K562 (cell line): Measurements from ENCODE around the gene COL4A1. TPM values are rescaled to one million over a fixed set of nuclear protein-coding genes. Genes with fewer than 3 reads are reported as not detected.

ENCODE experiments used
- ATAC-seq: fragments of 200-7000 bp; cut with Tn5 transposase; 3 replicates; pipeline ENCODE4 v1.9.1; 2020; ENCODE audit warnings: moderate library complexity
- BruUV-seq: library from RNA; stranded (reverse); fragments of 400-500 nt; replicated peaks from 2 replicates; lab custom pipeline; 2021; lab: Mats Ljungman, UMichigan
- CTCF ChIA-PET: fragments of 300-600 bp; formaldehyde crosslinking; extraction: SDS; loops from one replicate; lab custom pipeline; 2021; ENCODE audit warnings: low intra/inter-chr PET ratio; lab: Yijun Ruan, JAX
- POLR2A ChIA-PET: fragments of 300-600, 350-650 bp; sonication (Branson Sonifier 250); formaldehyde crosslinking; extraction: SDS; loops from one replicate; lab custom pipeline; 2021; ENCODE audit warnings: antibody characterized with exemption, inconsistent platforms; lab: Yijun Ruan, JAX
- DNase-seq, 4 experiments: peaks; one replicate each; pipeline versions ENCODE4 v3.0.0 to v3.0.0-alpha.2; 2011 to 2018; ENCODE audit warnings: low spot score in 3 of 4, mixed read lengths in 3 of 4; ENCODE audit errors: extremely low read depth in 1 of 4
- FAIRE-seq: peaks from 2 replicates; lab custom pipeline; 2011; peaks lifted over from hg19 to GRCh38; lab: Jason Lieb, UNC
- H2AFZ ChIP-seq: 2 replicates; pipeline ENCODE4 v1.6.0; 2011; ENCODE audit warnings: low read depth, low read length, control low read depth, inconsistent platforms
- H3K27ac ChIP-seq: fragments of 200-600 bp; 3 replicates; pipeline ENCODE4 v1.8.0; 2011; ENCODE audit warnings: low read depth, mild to moderate bottlenecking, control low read depth, inconsistent platforms, low read length, moderate library complexity, mixed read lengths; ENCODE audit errors: extremely low read depth
- H3K27me3 ChIP-seq, 2 experiments: fragments of 300-600 bp in 1 of 2; 2 replicates in 1 of 2; 3 replicates in 1 of 2; pipeline versions ENCODE4 v1.6.0 to v1.8.0; 2011; ENCODE audit warnings: inconsistent platforms in 2 of 2, low read length in 2 of 2, mild to moderate bottlenecking in 1 of 2, mixed read lengths in 1 of 2, moderate library complexity in 1 of 2; ENCODE audit not compliant: control insufficient read depth in 2 of 2, insufficient read depth in 2 of 2
- H3K36me3 ChIP-seq: fragments of 300-600 bp; 3 replicates; pipeline ENCODE4 v1.8.0; 2011; ENCODE audit warnings: mild to moderate bottlenecking, low read length, inconsistent platforms; ENCODE audit not compliant: control insufficient read depth, insufficient read depth
- H3K4me1 ChIP-seq, 2 experiments: fragments of 200-600 bp in 1 of 2; replicated peaks in 1 of 2; 2 replicates in 1 of 2; 3 replicates in 1 of 2; pipeline versions ENCODE4 v1.5.1 to v1.8.0; 2011; ENCODE audit warnings: inconsistent platforms in 2 of 2, low read length in 2 of 2, mild to moderate bottlenecking in 1 of 2, mixed read lengths in 1 of 2, moderate library complexity in 1 of 2; ENCODE audit not compliant: control insufficient read depth in 2 of 2, insufficient read depth in 2 of 2
- H3K4me2 ChIP-seq: 2 replicates; pipeline ENCODE4 v1.6.1; 2011; ENCODE audit warnings: low read length, control low read depth, inconsistent platforms, mixed read lengths; ENCODE audit not compliant: insufficient read depth
- H3K4me3 ChIP-seq: fragments of 200-600 bp; sonication (generic), shearing (Covaris generic); 2 replicates; pipeline ENCODE4 v1.5.1; 2016; ENCODE audit warnings: control low read depth, inconsistent platforms
- H3K79me2 ChIP-seq: fragments of 200-600 bp; 3 replicates; pipeline ENCODE4 v1.8.0; 2011; ENCODE audit warnings: low read length, inconsistent platforms; ENCODE audit not compliant: control insufficient read depth, insufficient read depth
- H3K9ac ChIP-seq, 2 experiments: 2 replicates each; pipeline versions ENCODE4 v1.6.0 to v1.6.1; 2011; ENCODE audit warnings: low read depth in 2 of 2, low read length in 2 of 2, control low read depth in 1 of 2, inconsistent platforms in 1 of 2, mild to moderate bottlenecking in 1 of 2, mixed read lengths in 1 of 2; ENCODE audit not compliant: insufficient read depth in 1 of 2
- H3K9me1 ChIP-seq: one replicate; pipeline ENCODE4 v1.6.0; 2011; ENCODE audit warnings: inconsistent platforms, mild to moderate bottlenecking, low read length, moderate library complexity; ENCODE audit not compliant: control insufficient read depth, insufficient read depth
- H3K9me3 ChIP-seq: replicated peaks from 2 replicates; pipeline ENCODE4 v1.5.1; 2011; ENCODE audit warnings: low read depth, low read length, inconsistent platforms; ENCODE audit not compliant: control insufficient read depth, insufficient read depth
- H4K20me1 ChIP-seq: replicated peaks from 2 replicates; pipeline ENCODE4 v1.6.1; 2011; ENCODE audit warnings: low read length, inconsistent platforms, mixed read lengths; ENCODE audit not compliant: control insufficient read depth, insufficient read depth
- ETS2 ChIP-seq: IDR thresholded peaks from 2 replicates; pipeline ENCODE4 v1.6.1; 2016; ENCODE audit warnings: borderline replicate concordance, missing genetic modification characterization, mild to moderate bottlenecking, moderate library complexity, missing compliant biosample characterization; ENCODE audit not compliant: poor library complexity, severe bottlenecking
- OTX1 ChIP-seq: fragments of 450-650 bp; formaldehyde crosslinking; IDR thresholded peaks from 2 replicates; pipeline ENCODE4 v1.4.0; 2022; ENCODE audit warnings: mild to moderate bottlenecking
- PTBP1 ChIP-seq: fragments of 200-400 bp; formaldehyde crosslinking; IDR thresholded peaks from 2 replicates; pipeline ENCODE4 v1.6.1; 2017; ENCODE audit warnings: low read depth, low read length
- TBL1XR1 ChIP-seq, 2 experiments: IDR thresholded peaks; 2 replicates each; pipeline ENCODE4 v1.6.1; 2012; ENCODE audit warnings: improper control_type of control experiment in 2 of 2, low read length in 2 of 2, mild to moderate bottlenecking in 1 of 2
- TFAP4 ChIP-seq: sonication (generic); formaldehyde crosslinking; IDR thresholded peaks from 2 replicates; pipeline ENCODE4 v1.8.0; 2022; ENCODE audit warnings: missing genetic modification reagents, mild to moderate bottlenecking, moderate library complexity, borderline replicate concordance
- TSC22D4 ChIP-seq: fragments of 450-650 bp; IDR thresholded peaks from 2 replicates; pipeline ENCODE4 v1.6.1; 2016; ENCODE audit warnings: missing genetic modification characterization, missing biosample characterization, control low read depth
- ZNF444 ChIP-seq: fragments of 250-450 bp; sonication (Bioruptor Pico); IDR thresholded peaks from 2 replicates; pipeline ENCODE4 v1.4.0; 2020; ENCODE audit warnings: mild to moderate bottlenecking, moderate library complexity
- ZNF507 ChIP-seq: conservative IDR thresholded peaks from 2 replicates; pipeline ENCODE4 v1.6.1; 2017; ENCODE audit warnings: missing genetic modification characterization, missing compliant biosample characterization
- WGBS: fragments of 100-300 bp; shearing (Covaris generic); methylation state at CpG from one replicate; pipeline ENCODE4 v1.1.6; 2016; ENCODE audit warnings: low coverage, mixed read lengths; ENCODE audit not compliant: insufficient coverage; ENCODE audit errors: missing lambda C conversion rate; 5-methylcytosine and 5-hydroxymethylcytosine counted together
- in situ Hi-C: fragments of 300-500 bp; cut with MboI; formaldehyde crosslinking; loops from 4 replicates; pipeline ENCODE4 v1.15.0; 2018; ENCODE audit warnings: inconsistent platforms, mixed read lengths
- intact Hi-C: fragments of 100-400 bp; cut with micrococcal nuclease; formaldehyde crosslinking; loops from 2 replicates; pipeline ENCODE4 v1.14.2; 2022
- polyA plus RNA-seq, 8 experiments: library from polyadenylated mRNA; depleted of rRNA in 4 of 8; stranded (reverse) in 5 of 8; unstranded in 3 of 8; fragments of >200 nt; fragmentation: Nextera tagmentation in 2 of 8; fragmentation: Illumina TruSeq in 1 of 8; extraction: Ambion mirVana in 2 of 8; extraction: Trizol in 1 of 8; gene quantifications; 2 replicates each; pipeline versions ENCODE4 v1.2.1 to v1.2.3, GENCODE V29; 2011 to 2014; ENCODE audit warnings: inconsistent platforms in 1 of 8, missing spikeins in 1 of 8
- total RNA-seq, 7 experiments: library from RNA; depleted of rRNA in 6 of 7; stranded (reverse); fragments of >200 nt in 6 of 7; fragmentation: Illumina TruSeq in 2 of 7; extraction: Trizol in 2 of 7; gene quantifications; 2 replicates each; pipeline versions ENCODE4 v1.2.1 to v1.2.3, GENCODE V29; 2011 to 2021; ENCODE audit warnings: low replicate concordance in 1 of 7
- TF ChIP-seq, protein P1 (sequence below): fragments of 450-650 bp; formaldehyde crosslinking; IDR thresholded peaks from 2 replicates; pipeline ENCODE4 v1.4.0; 2020; ENCODE audit warnings: mild to moderate bottlenecking, mixed read lengths
- TF ChIP-seq, protein P2 (sequence below), 2 experiments: fragments of 450-650 bp; formaldehyde crosslinking in 1 of 2; IDR thresholded peaks; 2 replicates each; pipeline versions ENCODE4 v1.4.0 to v1.6.1; 2014 to 2020; ENCODE audit warnings: mild to moderate bottlenecking in 2 of 2, borderline replicate concordance in 1 of 2, low read depth in 1 of 2

Gene COL4A1
- total and polyA plus RNA-seq, 9 of the 15 experiments (the other 6 are each of a cell fraction or from before 2014, with no cell fraction given): 0.35 TPM; not detected in 8

- BruUV-seq: no TSS peak
- no peaks in the 10 kb centered on the region for H3K36me3 ChIP-seq
- no peaks in the 10 kb centered on the region for H3K79me2 ChIP-seq
- intact Hi-C loops (no loop called here), in situ Hi-C loops (loop anchor here (25.0 kb wide), 1 partner anchor 1140 kb away; no protein-coding TSS in a partner anchor)
- no peak overlapping the region for H3K27ac ChIP-seq
- ChIA-PET POLR2A (no interaction called here), CTCF (no interaction called here)
- H3K9ac ChIP-seq: no peak overlapping the region
- 0 out of 5 replicates have a peak, but pooled peaks cover 0 to 6% of the 10 kb centered on the region in 2 experiments for H3K27me3 ChIP-seq
- no peaks in the 10 kb centered on the region for H3K9me3 ChIP-seq
- no peak for FAIRE-seq
- H3K9me1 ChIP-seq: no peaks in the 10 kb centered on the region
- H3K4me2 ChIP-seq: no peak overlapping the region
- no peak for DNase-seq
- H2AFZ ChIP-seq: no peak overlapping the region
- no peak overlapping the region for H3K4me3 ChIP-seq
- ATAC-seq: no peak
- no peaks in the 10 kb centered on the region for H3K4me1 ChIP-seq
- WGBS: 0% methylated on average over 3 of the region's 4 CpGs
- no peaks in the 10 kb centered on the region for H4K20me1 ChIP-seq
- TF ChIP-seq ETS2 (tag) (no peak), ZNF507 (tag) (no peak), TFAP4 (CRISPR knock-in tag) (no peak), TSC22D4 (tag) (no peak), ZNF444 (CRISPR knock-in tag) (no peak), TBL1XR1 (IDR thresholded peaks at IDR 0.05; ENCODE audit: low read length in 2 of 2) (no peak), OTX1 (no peak), PTBP1 (no peak)
- TF ChIP-seq, protein P1, sequence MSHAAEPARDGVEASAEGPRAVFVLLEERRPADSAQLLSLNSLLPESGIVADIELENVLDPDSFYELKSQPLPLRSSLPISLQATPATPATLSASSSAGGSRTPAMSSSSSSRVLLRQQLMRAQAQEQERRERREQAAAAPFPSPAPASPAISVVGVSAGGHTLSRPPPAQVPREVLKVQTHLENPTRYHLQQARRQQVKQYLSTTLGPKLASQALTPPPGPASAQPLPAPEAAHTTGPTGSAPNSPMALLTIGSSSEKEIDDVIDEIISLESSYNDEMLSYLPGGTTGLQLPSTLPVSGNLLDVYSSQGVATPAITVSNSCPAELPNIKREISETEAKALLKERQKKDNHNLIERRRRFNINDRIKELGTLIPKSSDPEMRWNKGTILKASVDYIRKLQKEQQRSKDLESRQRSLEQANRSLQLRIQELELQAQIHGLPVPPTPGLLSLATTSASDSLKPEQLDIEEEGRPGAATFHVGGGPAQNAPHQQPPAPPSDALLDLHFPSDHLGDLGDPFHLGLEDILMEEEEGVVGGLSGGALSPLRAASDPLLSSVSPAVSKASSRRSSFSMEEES: no peak
- TF ChIP-seq, protein P2, sequence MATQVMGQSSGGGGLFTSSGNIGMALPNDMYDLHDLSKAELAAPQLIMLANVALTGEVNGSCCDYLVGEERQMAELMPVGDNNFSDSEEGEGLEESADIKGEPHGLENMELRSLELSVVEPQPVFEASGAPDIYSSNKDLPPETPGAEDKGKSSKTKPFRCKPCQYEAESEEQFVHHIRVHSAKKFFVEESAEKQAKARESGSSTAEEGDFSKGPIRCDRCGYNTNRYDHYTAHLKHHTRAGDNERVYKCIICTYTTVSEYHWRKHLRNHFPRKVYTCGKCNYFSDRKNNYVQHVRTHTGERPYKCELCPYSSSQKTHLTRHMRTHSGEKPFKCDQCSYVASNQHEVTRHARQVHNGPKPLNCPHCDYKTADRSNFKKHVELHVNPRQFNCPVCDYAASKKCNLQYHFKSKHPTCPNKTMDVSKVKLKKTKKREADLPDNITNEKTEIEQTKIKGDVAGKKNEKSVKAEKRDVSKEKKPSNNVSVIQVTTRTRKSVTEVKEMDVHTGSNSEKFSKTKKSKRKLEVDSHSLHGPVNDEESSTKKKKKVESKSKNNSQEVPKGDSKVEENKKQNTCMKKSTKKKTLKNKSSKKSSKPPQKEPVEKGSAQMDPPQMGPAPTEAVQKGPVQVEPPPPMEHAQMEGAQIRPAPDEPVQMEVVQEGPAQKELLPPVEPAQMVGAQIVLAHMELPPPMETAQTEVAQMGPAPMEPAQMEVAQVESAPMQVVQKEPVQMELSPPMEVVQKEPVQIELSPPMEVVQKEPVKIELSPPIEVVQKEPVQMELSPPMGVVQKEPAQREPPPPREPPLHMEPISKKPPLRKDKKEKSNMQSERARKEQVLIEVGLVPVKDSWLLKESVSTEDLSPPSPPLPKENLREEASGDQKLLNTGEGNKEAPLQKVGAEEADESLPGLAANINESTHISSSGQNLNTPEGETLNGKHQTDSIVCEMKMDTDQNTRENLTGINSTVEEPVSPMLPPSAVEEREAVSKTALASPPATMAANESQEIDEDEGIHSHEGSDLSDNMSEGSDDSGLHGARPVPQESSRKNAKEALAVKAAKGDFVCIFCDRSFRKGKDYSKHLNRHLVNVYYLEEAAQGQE (IDR thresholded peaks at IDR 0.05; ENCODE audit: borderline replicate concordance): no peak
- TF ChIP-seq, protein P2 (CRISPR knock-in tag; IDR thresholded peaks at IDR 0.05; ENCODE audit: low read depth): no peak
Observed at GRCh38 chr13:110102053-110102452, 204.9 kb downstream of the COL4A1 start.
